ENCODE results near the gene HTR5A. TPM values are rescaled to one million over a fixed set of nuclear protein-coding genes. Genes with fewer than 3 reads are reported as not detected.

Gene HTR5A
- total RNA-seq, 2 experiments from 2014 or later, result not detected

DNA sequence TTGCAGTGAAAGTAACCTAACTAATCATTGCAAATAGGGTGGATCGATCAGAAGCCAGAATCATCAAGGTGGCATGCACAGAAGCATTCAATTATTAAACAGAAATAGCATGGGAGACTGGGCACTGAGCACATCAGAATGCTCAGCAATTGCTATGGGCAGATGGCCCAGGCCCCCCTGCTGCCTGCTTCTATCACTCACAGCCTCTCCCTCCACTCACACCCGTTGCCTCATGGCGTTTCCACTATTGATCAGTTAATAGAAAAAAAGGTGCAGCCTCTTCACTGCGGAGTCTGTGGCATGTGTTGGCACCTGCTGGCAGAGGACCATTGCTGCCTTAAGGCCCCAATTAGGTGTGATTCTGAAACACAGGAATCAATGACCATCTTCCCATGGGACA lies 11.2 kb upstream of the HTR5A start:
- H3K27me3 ChIP-seq (ENCODE audit: control insufficient read depth in 1 of 2, insufficient read depth in 2 of 2, low read length in 2 of 2), result peaks cover 0 to 5% of the 10 kb centered on the region in 2 experiments
- POLR2A ChIA-PET, result no interaction called here
- H3K4me3 ChIP-seq (ENCODE audit: low read length), result no peak overlapping the region
- no peaks in the 10 kb centered on the region for H3K36me3 ChIP-seq (ENCODE audit: insufficient read depth, low read length)
- no peak overlapping the region for H3K27ac Mint-ChIP-seq
- H3K36me3 Mint-ChIP-seq (ENCODE audit: low read depth), result no peaks in the 10 kb centered on the region
- TF ChIP-seq, protein P1, sequence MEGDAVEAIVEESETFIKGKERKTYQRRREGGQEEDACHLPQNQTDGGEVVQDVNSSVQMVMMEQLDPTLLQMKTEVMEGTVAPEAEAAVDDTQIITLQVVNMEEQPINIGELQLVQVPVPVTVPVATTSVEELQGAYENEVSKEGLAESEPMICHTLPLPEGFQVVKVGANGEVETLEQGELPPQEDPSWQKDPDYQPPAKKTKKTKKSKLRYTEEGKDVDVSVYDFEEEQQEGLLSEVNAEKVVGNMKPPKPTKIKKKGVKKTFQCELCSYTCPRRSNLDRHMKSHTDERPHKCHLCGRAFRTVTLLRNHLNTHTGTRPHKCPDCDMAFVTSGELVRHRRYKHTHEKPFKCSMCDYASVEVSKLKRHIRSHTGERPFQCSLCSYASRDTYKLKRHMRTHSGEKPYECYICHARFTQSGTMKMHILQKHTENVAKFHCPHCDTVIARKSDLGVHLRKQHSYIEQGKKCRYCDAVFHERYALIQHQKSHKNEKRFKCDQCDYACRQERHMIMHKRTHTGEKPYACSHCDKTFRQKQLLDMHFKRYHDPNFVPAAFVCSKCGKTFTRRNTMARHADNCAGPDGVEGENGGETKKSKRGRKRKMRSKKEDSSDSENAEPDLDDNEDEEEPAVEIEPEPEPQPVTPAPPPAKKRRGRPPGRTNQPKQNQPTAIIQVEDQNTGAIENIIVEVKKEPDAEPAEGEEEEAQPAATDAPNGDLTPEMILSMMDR (IDR thresholded peaks at IDR 0.05), result no peak
- H3K4me1 Mint-ChIP-seq (ENCODE audit: low read depth), result no peaks in the 10 kb centered on the region
- H3K27me3 Mint-ChIP-seq, result peaks cover 48% of the 10 kb centered on the region
- ATAC-seq (ENCODE audit: poor library complexity) (no peak), DNase-seq (no peak)
- H3K27ac ChIP-seq (ENCODE audit: low read depth in 1 of 2, low read length in 2 of 2), result no peak overlapping the region
- CTCF ChIA-PET, result no interaction called here
- H3K9me3 ChIP-seq (ENCODE audit: control insufficient read depth in 1 of 2, insufficient read depth in 1 of 2, low read length in 2 of 2), result peaks cover 0 to 4% of the 10 kb centered on the region in 2 experiments
- H3K4me3 Mint-ChIP-seq, result no peak overlapping the region
- H3K4me1 ChIP-seq (ENCODE audit: insufficient read depth, low read length), result no peaks in the 10 kb centered on the region
- no peaks in the 10 kb centered on the region for H3K9me3 Mint-ChIP-seq
- intact Hi-C loops (cut with DNase I, micrococcal nuclease), result no loop called here

DNA sequence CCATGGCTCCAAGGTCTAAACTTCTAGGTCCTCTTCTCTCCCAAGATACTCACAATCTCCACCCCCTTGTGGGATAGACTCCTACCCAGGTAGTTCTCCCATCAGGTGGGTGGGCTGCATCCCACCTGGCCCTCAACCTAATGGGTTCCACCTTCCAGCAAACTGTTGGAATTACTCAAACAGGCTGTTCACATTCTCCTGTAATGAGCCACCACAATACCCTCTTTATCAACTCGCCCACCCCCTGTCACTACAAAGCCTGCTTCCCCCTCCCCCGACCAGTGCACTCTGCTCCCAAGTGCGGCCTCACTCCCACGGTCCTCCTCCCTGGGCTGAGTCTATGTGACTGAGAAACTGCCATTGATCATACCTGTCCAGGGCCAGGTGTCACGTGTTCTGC lies 10.4 kb upstream of the HTR5A start:
- intact Hi-C loops (cut with DNase I, micrococcal nuclease), result no loop called here
- TF ChIP-seq, protein P1 (IDR thresholded peaks at IDR 0.05), result no peak
- Histone ChIP-seq H3K4me3 (ENCODE audit: low read length) (no peak overlapping the region), H3K36me3 (ENCODE audit: insufficient read depth, low read length) (no peaks in the 10 kb centered on the region), H3K27me3 (ENCODE audit: control insufficient read depth in 1 of 2, insufficient read depth in 2 of 2, low read length in 2 of 2) (peaks cover 0 to 5% of the 10 kb centered on the region in 2 experiments), H3K4me1 (ENCODE audit: insufficient read depth, low read length) (no peaks in the 10 kb centered on the region), H3K27ac (ENCODE audit: low read depth in 1 of 2, low read length in 2 of 2) (no peak overlapping the region), H3K9me3 (ENCODE audit: control insufficient read depth in 1 of 2, insufficient read depth in 1 of 2, low read length in 2 of 2) (peaks cover 0 to 4% of the 10 kb centered on the region in 2 experiments)
- Mint-ChIP-seq H3K27ac (no peak overlapping the region), H3K36me3 (ENCODE audit: low read depth) (no peaks in the 10 kb centered on the region), H3K9me3 (no peaks in the 10 kb centered on the region), H3K4me1 (ENCODE audit: low read depth) (no peaks in the 10 kb centered on the region), H3K4me3 (no peak overlapping the region), H3K27me3 (peaks cover 56% of the 10 kb centered on the region)
- no peak for DNase-seq
- ChIA-PET POLR2A (no interaction called here), CTCF (no interaction called here)
- no peak for ATAC-seq (ENCODE audit: poor library complexity)

DNA sequence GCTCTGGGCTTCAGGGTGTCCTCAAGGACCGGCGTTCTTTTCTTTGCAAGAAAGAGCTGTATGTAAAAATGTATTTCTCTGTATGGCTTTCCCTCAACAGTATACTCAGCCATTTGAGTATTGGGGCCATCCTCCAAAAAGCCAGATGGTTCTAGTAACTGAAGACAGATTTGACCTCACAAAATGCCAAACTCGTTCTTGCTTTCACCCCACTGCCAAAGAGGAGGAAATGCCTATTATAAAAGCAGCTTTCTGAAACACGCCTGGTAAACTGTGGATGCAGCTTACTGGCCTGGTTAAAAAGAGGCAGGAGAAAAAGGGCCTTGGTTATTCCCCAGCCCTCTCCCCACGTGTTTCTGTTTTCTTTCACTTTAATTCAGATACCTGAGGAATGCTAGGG lies 7.7 kb upstream of the HTR5A start:
- H3K27me3 Mint-ChIP-seq, result peaks cover 67% of the 10 kb centered on the region
- no peak overlapping the region for H3K27ac ChIP-seq (ENCODE audit: low read depth in 1 of 2, low read length in 2 of 2)
- no peaks in the 10 kb centered on the region for H3K36me3 ChIP-seq (ENCODE audit: insufficient read depth, low read length)
- H3K4me3 Mint-ChIP-seq, result no peak overlapping the region
- no peak overlapping the region for H3K27ac Mint-ChIP-seq
- intact Hi-C loops (cut with DNase I, micrococcal nuclease), result no loop called here
- no peaks in the 10 kb centered on the region for H3K9me3 ChIP-seq (ENCODE audit: control insufficient read depth in 1 of 2, insufficient read depth in 1 of 2, low read length in 2 of 2)
- H3K4me3 ChIP-seq (ENCODE audit: low read length), result no peak overlapping the region
- DNase-seq (no peak), ATAC-seq (ENCODE audit: poor library complexity) (no peak)
- no peaks in the 10 kb centered on the region for H3K36me3 Mint-ChIP-seq (ENCODE audit: low read depth)
- H3K4me1 Mint-ChIP-seq (ENCODE audit: low read depth), result no peaks in the 10 kb centered on the region
- no peaks in the 10 kb centered on the region for H3K9me3 Mint-ChIP-seq
- CTCF ChIA-PET, result no interaction called here
- TF ChIP-seq, protein P1 (IDR thresholded peaks at IDR 0.05), result no peak
- H3K4me1 ChIP-seq (ENCODE audit: insufficient read depth, low read length), result no peaks in the 10 kb centered on the region
- H3K27me3 ChIP-seq (ENCODE audit: control insufficient read depth in 1 of 2, insufficient read depth in 2 of 2, low read length in 2 of 2), result peaks cover 0 to 8% of the 10 kb centered on the region in 2 experiments
- POLR2A ChIA-PET, result no interaction called here
